A549 (cell line): Measurements from ENCODE around the gene GARNL3. TPM values are rescaled to one million over a fixed set of nuclear protein-coding genes. Genes with fewer than 3 reads are reported as not detected.

Source experiments
- ATAC-seq, 2 experiments: fragments of 200-7000 bp in 1 of 2; fragments of >200 bp in 1 of 2; cut with Nextera tagmentation in 1 of 2; cut with Tn5 transposase in 1 of 2; 3 replicates each; pipeline versions ENCODE4 v1.8.0 to v1.9.1; 2018 to 2020; ENCODE audit warnings: mild to moderate bottlenecking in 1 of 2, moderate library complexity in 1 of 2
- CTCF ChIA-PET: fragments of 300-600 bp; sonication (Branson Sonifier 250); formaldehyde crosslinking; extraction: SDS; loops from one replicate; lab custom pipeline; 2021; ENCODE audit warnings: antibody characterized with exemption, inconsistent platforms; lab: Yijun Ruan, JAX
- POLR2A ChIA-PET: fragments of 350-600 bp; formaldehyde crosslinking; extraction: SDS; loops from one replicate; lab custom pipeline; 2021; ENCODE audit warnings: antibody characterized with exemption, inconsistent platforms; lab: Yijun Ruan, JAX
- DNase-seq, 2 experiments: peaks; one replicate each; pipeline versions ENCODE4 v3.0.0 to v3.0.0-alpha.2; 2011 to 2016; ENCODE audit warnings: low read depth in 1 of 2, low spot score in 1 of 2
- FAIRE-seq: peaks from 2 replicates; lab custom pipeline; 2011; peaks lifted over from hg19 to GRCh38; lab: Jason Lieb, UNC
- H3K27ac ChIP-seq, 2 experiments: fragments of >200 bp; sonication (Bioruptor Twin); formaldehyde crosslinking; 3 replicates each; pipeline ENCODE4 v1.5.1; 2016 to 2017
- H3K4me1 ChIP-seq: fragments of >200 bp; sonication (Bioruptor Twin); formaldehyde crosslinking; 3 replicates; pipeline ENCODE4 v1.6.1; 2016
- H3K4me2 ChIP-seq: fragments of >200 bp; sonication (Bioruptor Twin); formaldehyde crosslinking; 3 replicates; pipeline ENCODE4 v1.6.1; 2016
- H3K4me3 ChIP-seq: fragments of >200 bp; sonication (Bioruptor Twin); formaldehyde crosslinking; 3 replicates; pipeline ENCODE4 v1.5.1; 2016
- H3K9me3 ChIP-seq: fragments of >200 bp; sonication (Bioruptor Twin); formaldehyde crosslinking; 3 replicates; pipeline ENCODE4 v1.6.1; 2016
- CBX2 ChIP-seq: fragments of 200-600 bp; sonication (generic); IDR thresholded peaks from 2 replicates; pipeline ENCODE4 v1.6.1; 2016; ENCODE audit warnings: low read depth, mild to moderate bottlenecking, borderline replicate concordance
- CBX8 ChIP-seq: fragments of 200-600 bp; sonication (generic); IDR thresholded peaks from 2 replicates; pipeline ENCODE4 v1.6.1; 2016
- CTCF ChIP-seq: fragments of >200 bp; sonication (Bioruptor Twin); formaldehyde crosslinking; IDR thresholded peaks from 3 replicates; pipeline ENCODE4 v1.5.1; 2016
- EHMT2 ChIP-seq: fragments of 200-600 bp; sonication (generic); IDR thresholded peaks from 2 replicates; pipeline ENCODE4 v1.6.1; 2016; ENCODE audit warnings: antibody characterized with exemption, low read depth, mild to moderate bottlenecking, moderate library complexity
- ELK1 ChIP-seq: fragments of 150-350 bp; IDR thresholded peaks from 2 replicates; pipeline ENCODE4 v1.6.1; 2014; ENCODE audit warnings: low read depth, mild to moderate bottlenecking, low read length
- FOXS1 ChIP-seq: fragments of 250-450 bp; sonication (Bioruptor Pico); IDR thresholded peaks from 2 replicates; pipeline ENCODE4 v1.5.0; 2020; ENCODE audit warnings: mild to moderate bottlenecking, moderate library complexity
- HOXB5 ChIP-seq: fragments of 250-450 bp; sonication (Bioruptor Pico); IDR thresholded peaks from 2 replicates; pipeline ENCODE4 v1.5.0; 2020; ENCODE audit warnings: mild to moderate bottlenecking, moderate library complexity
- JUNB ChIP-seq: fragments of >200 bp; sonication (Bioruptor Twin); formaldehyde crosslinking; IDR thresholded peaks from 2 replicates; pipeline ENCODE4 v1.6.1; 2016
- MAFK ChIP-seq: fragments of 450-650 bp; IDR thresholded peaks from 2 replicates; pipeline ENCODE4 v1.6.1; 2014; ENCODE audit not compliant: partially characterized antibody
- MAZ ChIP-seq: fragments of 150-350 bp; IDR thresholded peaks from 2 replicates; pipeline ENCODE4 v1.6.1; 2014; ENCODE audit warnings: antibody characterized with exemption, low read depth, low read length, borderline replicate concordance
- NR3C1 ChIP-seq: fragments of >200 bp; sonication (Bioruptor Twin); formaldehyde crosslinking; IDR thresholded peaks from 3 replicates; pipeline ENCODE4 v1.6.1; 2017
- RAD21 ChIP-seq, 2 experiments: fragments of >200 bp in 1 of 2; sonication (Bioruptor Twin) in 1 of 2; formaldehyde crosslinking in 1 of 2; IDR thresholded peaks in 1 of 2; conservative IDR thresholded peaks in 1 of 2; 2 replicates in 1 of 2; 3 replicates in 1 of 2; pipeline ENCODE4 v1.6.1; 2012 to 2018; ENCODE audit warnings: inconsistent platforms in 1 of 2
- SREBF2 ChIP-seq: fragments of 450-650 bp; IDR thresholded peaks from 2 replicates; pipeline ENCODE4 v1.6.1; 2014; ENCODE audit warnings: mild to moderate bottlenecking, moderate library complexity
- ZFP36 ChIP-seq: fragments of 450-650 bp; IDR thresholded peaks from 2 replicates; pipeline ENCODE4 v1.6.1; 2014; ENCODE audit warnings: borderline replicate concordance; ENCODE audit not compliant: partially characterized antibody
- ZNF302 ChIP-seq: fragments of 250-450 bp; sonication (Bioruptor Pico); IDR thresholded peaks from 2 replicates; pipeline ENCODE4 v1.9.0; 2021; ENCODE audit warnings: inconsistent platforms, mild to moderate bottlenecking, moderate library complexity
- ZSCAN20 ChIP-seq: fragments of 250-450 bp; sonication (Bioruptor Pico); IDR thresholded peaks from 2 replicates; pipeline ENCODE4 v1.8.0; 2022; ENCODE audit warnings: mild to moderate bottlenecking, moderate library complexity
- WGBS: methylation state at CpG from one replicate; pipeline ENCODE4 v1.1.6; 2017; ENCODE audit errors: missing lambda C conversion rate; 5-methylcytosine and 5-hydroxymethylcytosine counted together
- polyA plus RNA-seq, 4 experiments: library from polyadenylated mRNA; depleted of rRNA in 3 of 4; stranded (reverse); fragments of >200 nt; fragmentation: RNase III in 1 of 4; extraction: RNeasy Plus Mini Kit Qiagen cat#74134 plus additional on column Dnase treatment in 1 of 4; gene quantifications; 2 replicates in 3 of 4; 3 replicates in 1 of 4; pipeline ENCODE4 v1.2.3, GENCODE V29; 2011 to 2017
- TF ChIP-seq, protein P1 (sequence below): IDR thresholded peaks from 2 replicates; pipeline ENCODE4 v1.6.1; 2012; ENCODE audit warnings: low read depth, borderline replicate concordance
- TF ChIP-seq, protein P2 (sequence below): IDR thresholded peaks from 2 replicates; pipeline ENCODE4 v1.6.1; 2012

Gene GARNL3
- polyA plus RNA-seq, 2 of the 4 experiments (the other 2 are of a cell fraction): 2.9 to 5.1 TPM

GRCh38 chr9:127323393-127323792, 58.8 kb downstream of the GARNL3 start:
- over 99% methylated on average over 5 of the region's 5 CpGs for WGBS
- Histone ChIP-seq H3K4me1 (peaks cover 6% of the 10 kb centered on the region; the same call in 1 of the 3 replicates), H3K27ac (no peak overlapping the region), H3K4me2 (no peak overlapping the region), H3K4me3 (no peak overlapping the region), H3K9me3 (no peaks in the 10 kb centered on the region)
- ChIA-PET CTCF (interaction anchor here (5.1 kb wide), 1 partner anchor 11 kb away, joined by 22 read pairs; no protein-coding TSS in a partner anchor), POLR2A (no interaction called here)
- ATAC-seq (no peak), FAIRE-seq (no peak), DNase-seq (no peak)
- no peak for TF ChIP-seq CBX8
- TF ChIP-seq MAFK: no peak
- no peak for TF ChIP-seq NR3C1
- no peak for TF ChIP-seq ZNF302 (CRISPR knock-in tag)
- TF ChIP-seq ZFP36: no peak
- TF ChIP-seq JUNB: no peak
- no peak for TF ChIP-seq CBX2

DNA sequence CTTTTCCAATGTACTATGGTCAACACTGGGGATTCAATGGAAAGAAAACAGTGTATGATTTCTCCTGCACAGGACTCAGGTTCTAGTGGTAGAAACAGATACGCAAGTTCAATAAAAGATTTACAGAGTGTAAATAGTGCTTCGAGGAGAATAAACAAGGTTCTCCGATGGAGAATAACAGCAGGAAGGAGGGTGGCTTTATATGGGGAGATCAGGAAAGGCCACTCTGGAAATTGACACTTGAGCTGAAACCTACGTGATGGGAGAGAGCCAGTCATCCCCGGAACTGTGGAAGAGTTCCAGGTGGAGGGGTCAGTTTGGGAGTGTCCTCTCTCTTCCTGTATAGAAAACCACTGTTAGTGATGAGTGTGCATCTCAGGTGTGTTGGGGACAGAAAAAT, 65.9 kb downstream of the GARNL3 start:
- TF ChIP-seq RAD21 (conservative IDR thresholded peaks at IDR 0.05 in 1 of 2, IDR thresholded peaks at IDR 0.05 in 1 of 2) (no peak), MAZ (no peak), CBX2 (no peak), HOXB5 (CRISPR knock-in tag) (no peak), ELK1 (no peak)
- TF ChIP-seq, protein P1, sequence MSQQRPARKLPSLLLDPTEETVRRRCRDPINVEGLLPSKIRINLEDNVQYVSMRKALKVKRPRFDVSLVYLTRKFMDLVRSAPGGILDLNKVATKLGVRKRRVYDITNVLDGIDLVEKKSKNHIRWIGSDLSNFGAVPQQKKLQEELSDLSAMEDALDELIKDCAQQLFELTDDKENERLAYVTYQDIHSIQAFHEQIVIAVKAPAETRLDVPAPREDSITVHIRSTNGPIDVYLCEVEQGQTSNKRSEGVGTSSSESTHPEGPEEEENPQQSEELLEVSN: no peak
- no peaks in the 10 kb centered on the region for H3K9me3 ChIP-seq
- no peak overlapping the region for H3K4me3 ChIP-seq
- peaks cover 20% of the 10 kb centered on the region for H3K4me1 ChIP-seq
- POLR2A ChIA-PET: no interaction called here
- CTCF ChIA-PET: interaction anchor here (0.7 kb wide), 1 partner anchor 11 kb away, joined by 3 read pairs; no protein-coding TSS in a partner anchor
- peak overlapping the region; percentile 49 for H3K4me2 ChIP-seq
- ATAC-seq (peak in 1 of 2 experiments; percentile 70; a peak in 3 of 6 replicates), FAIRE-seq (no peak), DNase-seq (peak in 1 of 2 experiments; percentile 54)
- 7% methylated on average over 5 of the region's 5 CpGs for WGBS
- H3K27ac ChIP-seq: no peak overlapping the region; a peak in 1 of 6 replicates

GRCh38 chr9:127333221-127334064, 68.9 kb downstream of the GARNL3 start:
- CTCF ChIA-PET: interaction anchor here (0.6 to 1.3 kb wide), 3 partner anchors 15 to 26 kb away, joined by 3 to 5 read pairs (median 4); no protein-coding TSS in a partner anchor
- Histone ChIP-seq H3K4me1 (peaks cover 46% of the 10 kb centered on the region), H3K4me2 (no peak overlapping the region), H3K9me3 (no peaks in the 10 kb centered on the region), H3K4me3 (no peak overlapping the region), H3K27ac (peak overlapping the region; percentile 16 to 54; a peak in 4 of 6 replicates)
- 91% methylated on average over 5 of the region's 5 CpGs for WGBS
- TF ChIP-seq CTCF (no peak), FOXS1 (no peak), EHMT2 (no peak), SREBF2 (no peak), RAD21 (conservative IDR thresholded peaks at IDR 0.05 in 1 of 2, IDR thresholded peaks at IDR 0.05 in 1 of 2) (no peak), ZSCAN20 (CRISPR knock-in tag) (no peak)
- TF ChIP-seq, protein P2, sequence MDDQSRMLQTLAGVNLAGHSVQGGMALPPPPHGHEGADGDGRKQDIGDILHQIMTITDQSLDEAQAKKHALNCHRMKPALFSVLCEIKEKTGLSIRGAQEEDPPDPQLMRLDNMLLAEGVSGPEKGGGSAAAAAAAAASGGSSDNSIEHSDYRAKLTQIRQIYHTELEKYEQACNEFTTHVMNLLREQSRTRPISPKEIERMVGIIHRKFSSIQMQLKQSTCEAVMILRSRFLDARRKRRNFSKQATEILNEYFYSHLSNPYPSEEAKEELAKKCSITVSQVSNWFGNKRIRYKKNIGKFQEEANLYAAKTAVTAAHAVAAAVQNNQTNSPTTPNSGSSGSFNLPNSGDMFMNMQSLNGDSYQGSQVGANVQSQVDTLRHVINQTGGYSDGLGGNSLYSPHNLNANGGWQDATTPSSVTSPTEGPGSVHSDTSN: no peak
- TF ChIP-seq, protein P1: no peak
- FAIRE-seq (no peak), DNase-seq (no peak), ATAC-seq (no peak)
- POLR2A ChIA-PET: no interaction called here
